ENCODE data around the gene IGIP. TPM values are rescaled to one million over a fixed set of nuclear protein-coding genes. Genes with fewer than 3 reads are reported as not detected.
A peak's percentile ranks its signal among the peaks of the same experiment; 100 is the strongest.

Gene IGIP
- total and polyA plus RNA-seq, 2 of the 8 experiments (the other 6 are each of a cell fraction or from before 2014, with no cell fraction given): 0.32 to 0.69 TPM

DNA sequence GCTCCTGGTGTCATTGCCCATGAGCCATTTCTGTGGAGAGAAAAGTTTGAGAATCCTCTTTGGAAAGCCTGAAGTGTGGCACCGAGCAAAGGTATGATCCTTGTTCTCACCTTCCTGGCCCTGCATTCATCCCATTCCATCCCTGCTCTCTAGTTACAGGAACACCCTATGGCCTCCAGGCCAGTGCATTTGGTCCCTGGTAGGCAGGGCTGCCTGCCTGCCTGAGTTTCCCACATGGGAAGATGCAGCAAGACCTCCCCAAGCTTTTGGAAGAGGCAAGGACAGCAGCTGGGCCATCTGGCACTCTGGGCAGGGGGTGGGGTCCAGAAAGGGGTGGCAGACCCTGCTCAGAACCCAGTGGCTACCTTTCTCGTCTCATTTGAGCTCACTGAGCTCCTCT, 24.5 kb downstream of the IGIP start:
- no peak overlapping the region for H3K4me2 ChIP-seq (ENCODE audit: insufficient read depth in 1 of 2, low read depth in 2 of 2, low read length in 2 of 2)
- WGBS, 2 experiments (ENCODE audit: extremely low coverage in 1 of 2, insufficient coverage in 1 of 2, insufficient read length in 1 of 2, insufficient replicate concordance in 2 of 2, low coverage in 1 of 2, low lambda C conversion rate in 2 of 2, missing lambda C conversion rate in 1 of 2): 88% methylated on average over 2 of the region's 2 CpGs; no CpG with 5 or more reads in 1 of the 2 experiments
- no peaks in the 10 kb centered on the region for H3K9me3 ChIP-seq (ENCODE audit: insufficient read depth in 2 of 2, low read depth in 1 of 2, low read length in 1 of 2)
- H3K9ac ChIP-seq (replicated peaks in 1 of 4; ENCODE audit: extremely low read depth in 1 of 4, low read depth in 3 of 4, low read length in 3 of 4): no peak overlapping the region
- no peak overlapping the region for H3K4me3 ChIP-seq (ENCODE audit: extremely low read depth in 1 of 4, insufficient read depth in 2 of 4, low read depth in 3 of 4, low read length in 4 of 4)
- no peak overlapping the region for H3K27ac ChIP-seq (ENCODE audit: low read depth, low read length)
- peaks cover 22 to 48% (median 41%) of the 10 kb centered on the region in 4 experiments for H3K27me3 ChIP-seq (replicated peaks in 1 of 4; ENCODE audit: control insufficient read depth in 3 of 4, extremely low read depth in 1 of 4, insufficient read depth in 3 of 4, low read length in 3 of 4)
- no peak overlapping the region for H2BK120ac ChIP-seq (replicated peaks; ENCODE audit: low read depth, low read length)
- H4K8ac ChIP-seq (ENCODE audit: extremely low read depth, insufficient read depth, low read length): no peak overlapping the region
- H3K23ac ChIP-seq (ENCODE audit: insufficient read length): no peak overlapping the region
- H3K18ac ChIP-seq (ENCODE audit: extremely low read depth, low read length): no peak overlapping the region
- H4K20me1 ChIP-seq (replicated peaks in 1 of 2; ENCODE audit: control insufficient read depth in 1 of 2, insufficient read depth in 2 of 2, low read length in 2 of 2): peaks cover 0 to 1% of the 10 kb centered on the region in 2 experiments
- no peak overlapping the region for H2BK12ac ChIP-seq (ENCODE audit: low read depth, low read length)
- no peak overlapping the region for H3K4ac ChIP-seq (replicated peaks; ENCODE audit: insufficient read length, low read depth, low read length)
- H2BK20ac ChIP-seq (ENCODE audit: low read length): no peak overlapping the region
- ChIA-PET CTCF (ENCODE audit: partially characterized antibody) (interaction anchor here (1.7 to 10.1 kb wide), 7 partner anchors 5 to 181 kb away, joined by 4 to 118 read pairs (median 7); no protein-coding TSS in a partner anchor), POLR2A (ENCODE audit: partially characterized antibody) (no interaction called here)
- no peak overlapping the region for H3K56ac ChIP-seq (replicated peaks; ENCODE audit: insufficient read length, low read depth, low read length)
- no peak overlapping the region for H2BK5ac ChIP-seq (ENCODE audit: low read depth, low read length)
- no peak overlapping the region for H2AFZ ChIP-seq (ENCODE audit: low read length)
- no peaks in the 10 kb centered on the region for H3K79me1 ChIP-seq (ENCODE audit: low read depth, low read length)
- no peak overlapping the region for H3K14ac ChIP-seq (ENCODE audit: insufficient read length)
- H4K91ac ChIP-seq (replicated peaks; ENCODE audit: insufficient read length, low read length): no peak overlapping the region
- H4K5ac ChIP-seq (ENCODE audit: insufficient read length, low read depth, low read length): no peak overlapping the region
- peak overlapping the region; percentile 65 for H2BK15ac ChIP-seq (ENCODE audit: low read length)
- FAIRE-seq (no peak), DNase-seq (ENCODE audit: low read depth in 1 of 2, low spot score in 2 of 2) (no peak)
- peaks cover 6 to 29% (median 19%) of the 10 kb centered on the region in 4 experiments for H3K4me1 ChIP-seq (replicated peaks in 1 of 4; ENCODE audit: control insufficient read depth in 3 of 4, insufficient read depth in 4 of 4, low read length in 3 of 4)
- H3K36me3 ChIP-seq (ENCODE audit: control insufficient read depth in 2 of 4, insufficient read depth in 4 of 4, low read length in 3 of 4): no peaks in the 10 kb centered on the region
- H2AK5ac ChIP-seq (ENCODE audit: low read depth, low read length): no peak overlapping the region; the same call in 1 of the 2 replicates
- no peaks in the 10 kb centered on the region for H3K79me2 ChIP-seq (ENCODE audit: control insufficient read depth in 1 of 2, insufficient read depth in 2 of 2, low read length in 2 of 2)
- H3K23me2 ChIP-seq (ENCODE audit: low read depth, low read length): peaks cover 5% of the 10 kb centered on the region; the same call in 1 of the 2 replicates
- TF ChIP-seq GABPA (IDR thresholded peaks at IDR 0.05; ENCODE audit: borderline replicate concordance, insufficient read depth, low read length) (no peak), GTF2F1 (IDR thresholded peaks at IDR 0.05; ENCODE audit: borderline replicate concordance, low read depth, low read length) (no peak), MAFK (IDR thresholded peaks at IDR 0.05; ENCODE audit: low read depth, low read length) (no peak), SRF (IDR thresholded peaks at IDR 0.05; ENCODE audit: low read depth, low read length) (no peak), POLR2A (IDR thresholded peaks at IDR 0.05; ENCODE audit: control extremely low read depth in 1 of 2, low read depth in 2 of 2, low read length in 2 of 2) (no peak), KDM4A (IDR thresholded peaks at IDR 0.05; ENCODE audit: low read depth, low read length, severe bottlenecking) (no peak), NANOG (IDR thresholded peaks at IDR 0.05; ENCODE audit: insufficient read depth, low read depth, low read length, poor library complexity, severe bottlenecking) (no peak), SIX5 (IDR thresholded peaks at IDR 0.05; ENCODE audit: low read depth, low read length) (no peak), RAD21 (IDR thresholded peaks at IDR 0.05 in 1 of 2, conservative IDR thresholded peaks at IDR 0.05 in 1 of 2; ENCODE audit: low read depth in 2 of 2, low read length in 2 of 2) (no peak), CEBPB (IDR thresholded peaks at IDR 0.05; ENCODE audit: low read depth, low read length) (no peak), CBX8 (IDR thresholded peaks at IDR 0.05; ENCODE audit: borderline replicate concordance, low read depth, low read length) (no peak)
- TF ChIP-seq, protein P1, sequence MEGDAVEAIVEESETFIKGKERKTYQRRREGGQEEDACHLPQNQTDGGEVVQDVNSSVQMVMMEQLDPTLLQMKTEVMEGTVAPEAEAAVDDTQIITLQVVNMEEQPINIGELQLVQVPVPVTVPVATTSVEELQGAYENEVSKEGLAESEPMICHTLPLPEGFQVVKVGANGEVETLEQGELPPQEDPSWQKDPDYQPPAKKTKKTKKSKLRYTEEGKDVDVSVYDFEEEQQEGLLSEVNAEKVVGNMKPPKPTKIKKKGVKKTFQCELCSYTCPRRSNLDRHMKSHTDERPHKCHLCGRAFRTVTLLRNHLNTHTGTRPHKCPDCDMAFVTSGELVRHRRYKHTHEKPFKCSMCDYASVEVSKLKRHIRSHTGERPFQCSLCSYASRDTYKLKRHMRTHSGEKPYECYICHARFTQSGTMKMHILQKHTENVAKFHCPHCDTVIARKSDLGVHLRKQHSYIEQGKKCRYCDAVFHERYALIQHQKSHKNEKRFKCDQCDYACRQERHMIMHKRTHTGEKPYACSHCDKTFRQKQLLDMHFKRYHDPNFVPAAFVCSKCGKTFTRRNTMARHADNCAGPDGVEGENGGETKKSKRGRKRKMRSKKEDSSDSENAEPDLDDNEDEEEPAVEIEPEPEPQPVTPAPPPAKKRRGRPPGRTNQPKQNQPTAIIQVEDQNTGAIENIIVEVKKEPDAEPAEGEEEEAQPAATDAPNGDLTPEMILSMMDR (IDR thresholded peaks at IDR 0.05; ENCODE audit: control extremely low read depth in 1 of 3, insufficient read depth in 1 of 3, low read depth in 1 of 3, low read length in 3 of 3): no peak

Data from H1 (cell line).